ENCODE data around the gene TRPM1.

The TRPM1 gene

GRCh38 chr15:31016446-31016915 is 85.0 kb downstream of the TRPM1 start:
- DNase-seq (ENCODE audit: low spot score): peak; percentile 43

GRCh38 chr15:31014608-31014925 is 87.0 kb downstream of the TRPM1 start:
- DNase-seq (ENCODE audit: low spot score): no peak

GRCh38 chr15:31013863-31014607 is 87.5 kb downstream of the TRPM1 start:
- no peak for DNase-seq (ENCODE audit: low spot score)

- no peak for DNase-seq (ENCODE audit: low spot score)
Measured at GRCh38 chr15:31012455-31012854, 89.1 kb downstream of the TRPM1 start.

GRCh38 chr15:31010036-31010435 is 91.5 kb downstream of the TRPM1 start:
- no peak for DNase-seq (ENCODE audit: low spot score)

GRCh38 chr15:31005660-31006059 is 95.9 kb downstream of the TRPM1 start:
- no peak for DNase-seq (ENCODE audit: low spot score)

GRCh38 chr15:31004220-31004733 is 97.2 kb downstream of the TRPM1 start:
- no peak for DNase-seq (ENCODE audit: low spot score)

GRCh38 chr15:31001702-31002101 is 99.8 kb downstream of the TRPM1 start:
- DNase-seq (ENCODE audit: low spot score): no peak

GRCh38 chr15:30999729-31000128 is 101.8 kb downstream of the TRPM1 start:
- DNase-seq (ENCODE audit: low spot score): no peak

GRCh38 chr15:30997270-30997669 is 104.3 kb downstream of the TRPM1 start:
- DNase-seq (ENCODE audit: low spot score): no peak

- no peak for DNase-seq (ENCODE audit: low spot score)
Measured at GRCh38 chr15:30992249-30992864, 109.2 kb downstream of the TRPM1 start.

GRCh38 chr15:30991255-30992235 is 110.0 kb downstream of the TRPM1 start, which contains the start of gene MTMR10:
Gene MTMR10 (minus strand): TSS chr15:30991628. CDS start chr15:30991506, 122 bp downstream.
- DNase-seq (ENCODE audit: low spot score): peak; percentile 86

- DNase-seq (ENCODE audit: low spot score): no peak
Measured at GRCh38 chr15:30990446-30991254, 110.9 kb downstream of the TRPM1 start.

GRCh38 chr15:30990036-30990435 is 111.5 kb downstream of the TRPM1 start:
- DNase-seq (ENCODE audit: low spot score): no peak

- DNase-seq (ENCODE audit: low spot score): peak; percentile 34
Measured at GRCh38 chr15:30985081-30985531, 116.4 kb downstream of the TRPM1 start.

GRCh38 chr15:30984542-30984941 is 117.0 kb downstream of the TRPM1 start:
- no peak for DNase-seq (ENCODE audit: low spot score)

- DNase-seq (ENCODE audit: low spot score): no peak
Measured at GRCh38 chr15:30984118-30984517, 117.4 kb downstream of the TRPM1 start.

GRCh38 chr15:30979457-30979856 is 122.1 kb downstream of the TRPM1 start:
- DNase-seq (ENCODE audit: low spot score): no peak

GRCh38 chr15:30978328-30978727 is 123.2 kb downstream of the TRPM1 start:
- DNase-seq (ENCODE audit: low spot score): no peak

GRCh38 chr15:30974112-30974511 is 127.4 kb downstream of the TRPM1 start:
- no peak for DNase-seq (ENCODE audit: low spot score)

GRCh38 chr15:30973379-30973778 is 128.1 kb downstream of the TRPM1 start:
- DNase-seq (ENCODE audit: low spot score): no peak
